SU-DHL-6 (cell line): ENCODE measurements around the gene POLR3H.

Experiments used
- EZH2phosphoT487 ChIP-seq: fragments of 200-600 bp; sonication (generic), shearing (Covaris generic); conservative IDR thresholded peaks from 2 replicates; pipeline ENCODE4 v1.6.1; 2018; ENCODE audit warnings: mild to moderate bottlenecking, antibody characterized with exemption, low read length, moderate library complexity, mixed read lengths
- TF ChIP-seq, protein P1 (sequence below): fragments of 200-600 bp; sonication (generic); IDR thresholded peaks from one replicate; pipeline ENCODE4 v1.5.1; 2017; ENCODE audit warnings: antibody characterized with exemption, mild to moderate bottlenecking, low read length, moderate library complexity; ENCODE audit not compliant: insufficient read depth, poor library complexity, severe bottlenecking

DNA sequence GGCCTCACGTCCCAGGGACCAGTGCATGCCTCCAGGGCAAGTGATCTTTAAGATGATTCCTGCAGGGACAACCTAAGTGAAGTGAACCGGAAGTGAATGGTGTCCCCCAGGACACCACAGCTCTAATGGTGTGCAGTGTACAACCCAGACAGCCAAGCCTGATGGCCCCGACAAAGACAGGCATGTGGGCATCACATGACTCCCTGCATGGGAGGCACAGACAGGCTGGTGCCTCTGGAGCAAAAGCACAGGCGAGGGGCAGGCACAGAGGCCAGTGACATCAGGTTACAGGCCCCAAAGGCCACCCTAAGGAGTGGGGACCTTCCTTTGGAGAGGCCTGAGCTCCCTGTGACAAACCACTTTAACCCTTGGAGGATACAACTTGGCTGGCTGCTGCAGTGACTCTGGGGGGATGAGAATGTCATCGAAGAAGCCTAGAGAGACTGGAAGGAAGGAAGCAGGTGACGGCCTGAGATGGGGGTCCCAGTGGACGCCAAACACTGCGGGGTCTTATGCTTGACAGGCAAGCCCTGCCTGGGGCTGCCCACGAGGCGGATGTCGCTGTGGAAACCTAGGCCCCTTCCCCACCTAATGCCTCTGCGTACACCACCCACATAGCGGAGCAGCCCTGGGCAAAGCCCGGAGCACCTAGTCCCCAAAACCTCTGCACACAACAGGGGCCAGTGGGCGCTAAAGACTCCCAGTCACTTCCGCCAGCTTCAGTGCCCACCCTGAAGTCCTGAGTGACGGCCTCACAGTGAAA is 12.4 kb downstream of the POLR3H start:
- TF ChIP-seq, protein P1, sequence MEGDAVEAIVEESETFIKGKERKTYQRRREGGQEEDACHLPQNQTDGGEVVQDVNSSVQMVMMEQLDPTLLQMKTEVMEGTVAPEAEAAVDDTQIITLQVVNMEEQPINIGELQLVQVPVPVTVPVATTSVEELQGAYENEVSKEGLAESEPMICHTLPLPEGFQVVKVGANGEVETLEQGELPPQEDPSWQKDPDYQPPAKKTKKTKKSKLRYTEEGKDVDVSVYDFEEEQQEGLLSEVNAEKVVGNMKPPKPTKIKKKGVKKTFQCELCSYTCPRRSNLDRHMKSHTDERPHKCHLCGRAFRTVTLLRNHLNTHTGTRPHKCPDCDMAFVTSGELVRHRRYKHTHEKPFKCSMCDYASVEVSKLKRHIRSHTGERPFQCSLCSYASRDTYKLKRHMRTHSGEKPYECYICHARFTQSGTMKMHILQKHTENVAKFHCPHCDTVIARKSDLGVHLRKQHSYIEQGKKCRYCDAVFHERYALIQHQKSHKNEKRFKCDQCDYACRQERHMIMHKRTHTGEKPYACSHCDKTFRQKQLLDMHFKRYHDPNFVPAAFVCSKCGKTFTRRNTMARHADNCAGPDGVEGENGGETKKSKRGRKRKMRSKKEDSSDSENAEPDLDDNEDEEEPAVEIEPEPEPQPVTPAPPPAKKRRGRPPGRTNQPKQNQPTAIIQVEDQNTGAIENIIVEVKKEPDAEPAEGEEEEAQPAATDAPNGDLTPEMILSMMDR, result no peak
- TF ChIP-seq EZH2phosphoT487, result no peak
